Measurements from ENCODE around the gene LEPROT. TPM values are rescaled to one million over a fixed set of nuclear protein-coding genes. Genes with fewer than 3 reads are reported as not detected.

The LEPROT gene
- total RNA-seq, 1 donor from 2014 or later: 128 TPM

DNA sequence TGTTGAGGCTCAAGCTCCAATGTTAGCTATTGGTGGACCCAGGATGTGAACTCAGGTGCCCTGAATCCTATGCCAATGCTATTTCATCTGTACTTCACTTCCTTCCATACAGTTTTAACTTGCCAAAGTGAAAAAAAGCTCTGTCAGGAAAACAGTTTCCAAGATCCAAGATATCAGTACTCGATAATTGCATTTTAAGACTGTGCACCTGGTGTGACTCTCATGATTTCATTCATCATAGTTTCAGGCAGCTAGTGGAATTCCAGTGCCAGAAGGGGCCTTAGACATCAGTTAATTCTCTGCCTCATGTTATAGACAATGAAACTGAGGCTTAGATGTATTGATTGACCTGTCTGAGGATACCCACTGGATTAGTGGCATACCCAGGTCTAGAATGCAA, 26.5 kb upstream of the LEPROT start:
- Mint-ChIP-seq H3K36me3 (ENCODE audit: low read depth) (peaks cover 29% of the 10 kb centered on the region), H3K4me1 (ENCODE audit: low read depth) (peaks cover 12% of the 10 kb centered on the region), H3K27ac (ENCODE audit: unreplicated experiment) (no peak overlapping the region), H3K27me3 (ENCODE audit: low read depth) (no peaks in the 10 kb centered on the region), H3K4me3 (ENCODE audit: unreplicated experiment) (no peak overlapping the region), H3K9me3 (ENCODE audit: low read depth) (no peaks in the 10 kb centered on the region)
- DNase-seq (ENCODE audit: low spot score): no peak
- TF ChIP-seq, protein P1, sequence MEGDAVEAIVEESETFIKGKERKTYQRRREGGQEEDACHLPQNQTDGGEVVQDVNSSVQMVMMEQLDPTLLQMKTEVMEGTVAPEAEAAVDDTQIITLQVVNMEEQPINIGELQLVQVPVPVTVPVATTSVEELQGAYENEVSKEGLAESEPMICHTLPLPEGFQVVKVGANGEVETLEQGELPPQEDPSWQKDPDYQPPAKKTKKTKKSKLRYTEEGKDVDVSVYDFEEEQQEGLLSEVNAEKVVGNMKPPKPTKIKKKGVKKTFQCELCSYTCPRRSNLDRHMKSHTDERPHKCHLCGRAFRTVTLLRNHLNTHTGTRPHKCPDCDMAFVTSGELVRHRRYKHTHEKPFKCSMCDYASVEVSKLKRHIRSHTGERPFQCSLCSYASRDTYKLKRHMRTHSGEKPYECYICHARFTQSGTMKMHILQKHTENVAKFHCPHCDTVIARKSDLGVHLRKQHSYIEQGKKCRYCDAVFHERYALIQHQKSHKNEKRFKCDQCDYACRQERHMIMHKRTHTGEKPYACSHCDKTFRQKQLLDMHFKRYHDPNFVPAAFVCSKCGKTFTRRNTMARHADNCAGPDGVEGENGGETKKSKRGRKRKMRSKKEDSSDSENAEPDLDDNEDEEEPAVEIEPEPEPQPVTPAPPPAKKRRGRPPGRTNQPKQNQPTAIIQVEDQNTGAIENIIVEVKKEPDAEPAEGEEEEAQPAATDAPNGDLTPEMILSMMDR (IDR thresholded peaks at IDR 0.05): no peak

DNA sequence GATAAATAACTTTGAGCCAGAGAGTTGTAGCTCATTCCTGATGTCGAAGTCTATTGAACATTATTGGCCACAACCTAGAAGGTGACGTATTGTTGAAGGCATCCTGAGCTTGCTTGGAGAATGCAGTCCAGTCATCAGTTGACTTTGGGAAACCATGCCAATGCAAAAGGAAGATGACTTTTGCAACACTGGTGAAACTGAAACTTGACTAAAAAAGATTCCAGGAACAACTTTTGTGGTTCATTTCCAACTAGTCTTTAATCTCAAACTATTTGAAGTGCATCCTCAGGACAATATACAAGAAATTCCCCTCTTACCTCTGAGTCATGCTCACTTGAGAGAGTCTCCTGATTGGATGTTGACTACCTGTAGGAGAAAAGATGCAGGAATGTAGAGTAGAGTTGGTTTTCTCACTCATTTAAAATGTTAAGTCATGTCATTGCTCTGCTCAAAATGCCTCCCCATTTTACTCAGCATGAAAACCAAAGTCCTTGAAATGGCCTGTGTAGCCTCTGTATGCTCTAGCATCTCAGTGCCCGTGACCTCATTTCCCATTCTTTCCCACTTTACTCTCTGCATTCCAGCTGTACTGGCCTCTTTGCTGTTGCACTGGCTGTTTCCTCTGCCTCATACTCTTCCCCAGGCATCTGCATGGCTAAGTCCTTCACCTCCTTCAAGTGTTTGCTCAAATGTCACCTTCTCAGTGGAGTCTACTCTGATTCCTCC, 24.4 kb upstream of the LEPROT start:
- Mint-ChIP-seq H3K9me3 (ENCODE audit: low read depth) (no peaks in the 10 kb centered on the region), H3K4me3 (ENCODE audit: unreplicated experiment) (no peak overlapping the region), H3K27ac (ENCODE audit: unreplicated experiment) (no peak overlapping the region), H3K36me3 (ENCODE audit: low read depth) (peaks cover 26% of the 10 kb centered on the region), H3K4me1 (ENCODE audit: low read depth) (peaks cover 12% of the 10 kb centered on the region), H3K27me3 (ENCODE audit: low read depth) (no peaks in the 10 kb centered on the region)
- DNase-seq (ENCODE audit: low spot score): no peak
- TF ChIP-seq, protein P1 (IDR thresholded peaks at IDR 0.05): no peak

DNA sequence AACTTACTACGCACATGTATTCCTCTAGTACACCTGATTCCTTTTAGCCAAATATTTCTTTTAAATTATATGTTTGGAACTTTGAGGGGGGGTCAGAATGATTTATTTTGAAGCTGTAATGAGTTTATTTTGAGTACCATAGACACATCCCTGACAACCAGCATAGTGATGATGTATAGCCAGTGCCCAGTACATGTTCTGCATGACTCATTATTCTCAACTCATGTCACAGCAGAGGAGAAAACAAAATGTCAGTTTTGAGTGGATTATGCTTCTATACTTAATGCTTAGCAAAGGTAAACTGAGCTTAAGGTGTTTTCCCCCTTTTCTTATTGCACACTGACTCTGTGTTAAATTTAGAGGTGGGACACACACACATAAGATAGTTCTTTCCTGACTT, 22.4 kb upstream of the LEPROT start:
- Mint-ChIP-seq H3K4me3 (ENCODE audit: unreplicated experiment) (no peak overlapping the region), H3K9me3 (ENCODE audit: low read depth) (no peaks in the 10 kb centered on the region), H3K36me3 (ENCODE audit: low read depth) (peaks cover 20% of the 10 kb centered on the region), H3K4me1 (ENCODE audit: low read depth) (peaks cover 5% of the 10 kb centered on the region), H3K27ac (ENCODE audit: unreplicated experiment) (no peak overlapping the region), H3K27me3 (ENCODE audit: low read depth) (no peaks in the 10 kb centered on the region)
- TF ChIP-seq, protein P1 (IDR thresholded peaks at IDR 0.05): no peak
- DNase-seq (ENCODE audit: low spot score): no peak

GRCh38 chr1:65399003-65399402, 21.5 kb upstream of the LEPROT start:
- H3K9me3 Mint-ChIP-seq (ENCODE audit: low read depth): no peaks in the 10 kb centered on the region
- TF ChIP-seq, protein P1 (IDR thresholded peaks at IDR 0.05): no peak
- H3K27me3 Mint-ChIP-seq (ENCODE audit: low read depth): no peaks in the 10 kb centered on the region
- no peak overlapping the region for H3K4me3 Mint-ChIP-seq (ENCODE audit: unreplicated experiment)
- peaks cover 21% of the 10 kb centered on the region for H3K36me3 Mint-ChIP-seq (ENCODE audit: low read depth)
- H3K4me1 Mint-ChIP-seq (ENCODE audit: low read depth): no peaks in the 10 kb centered on the region
- no peak for DNase-seq (ENCODE audit: low spot score)
- no peak overlapping the region for H3K27ac Mint-ChIP-seq (ENCODE audit: unreplicated experiment)

GRCh38 chr1:65401612-65402011, 18.9 kb upstream of the LEPROT start:
- Mint-ChIP-seq H3K36me3 (ENCODE audit: low read depth) (peaks cover 14% of the 10 kb centered on the region), H3K9me3 (ENCODE audit: low read depth) (no peaks in the 10 kb centered on the region), H3K4me3 (ENCODE audit: unreplicated experiment) (no peak overlapping the region), H3K4me1 (ENCODE audit: low read depth) (no peaks in the 10 kb centered on the region), H3K27me3 (ENCODE audit: low read depth) (no peaks in the 10 kb centered on the region), H3K27ac (ENCODE audit: unreplicated experiment) (no peak overlapping the region)
- TF ChIP-seq, protein P1 (IDR thresholded peaks at IDR 0.05): no peak
- DNase-seq (ENCODE audit: low spot score): no peak
